Measurements from ENCODE around the gene MCTP1.

DNA sequence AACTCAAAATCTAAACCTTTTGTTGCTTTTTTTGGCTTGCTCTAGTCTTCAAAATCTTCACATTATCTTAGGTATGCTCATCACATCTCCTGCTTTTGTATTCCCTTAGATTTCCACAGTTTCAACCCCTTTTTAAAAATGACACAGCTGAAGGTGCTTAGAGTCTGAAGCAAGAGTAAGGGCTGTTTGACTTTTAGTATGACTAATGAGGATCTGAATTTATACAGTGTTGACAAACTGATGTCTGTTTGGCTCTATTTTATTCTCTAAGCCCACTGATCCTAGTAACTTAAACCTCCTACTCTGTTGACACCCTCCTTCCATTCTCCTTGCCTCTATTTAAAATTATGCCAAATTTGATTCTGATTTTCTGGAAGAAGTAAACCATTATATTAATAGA lies 200.1 kb downstream of the MCTP1 start:
- TF ChIP-seq POLR2AphosphoS5 (IDR thresholded peaks at IDR 0.05; ENCODE audit: insufficient read depth in 1 of 2, low read depth in 1 of 2) = no peak
- TF ChIP-seq CTCF (IDR thresholded peaks at IDR 0.05) = no peak

Measured in vagina (tissue), 2 donors.